ENCODE data around the gene FCN1.
"Not testable (repeated sequence)": the region's sequence is repeated elsewhere in the genome, so short reads cannot be mapped to it uniquely, and the experiment has no call there.

The FCN1 gene

GRCh38 chr9:134857451-134857850 lies 60.3 kb downstream of the FCN1 start:
- DNase-seq (ENCODE audit: low read depth in 4 of 4, low spot score in 1 of 4): not testable (repeated sequence)

- no peak for DNase-seq (ENCODE audit: low read depth in 4 of 4, low spot score in 1 of 4)
These were observed 61.8 kb downstream of the FCN1 start for GRCh38 chr9:134855900-134856377.

Measured in stimulated activated CD4-positive, alpha-beta T cell treated with anti-CD3 and anti-CD28 coated beads, Interleukin-1b, Interleukin-23, amount 100 ng/mL, for 24 hours (primary cell).